Fibroblast of the aortic adventitia (primary cell): ENCODE results near the gene EML3. TPM values are rescaled to one million over a fixed set of nuclear protein-coding genes. Genes with fewer than 3 reads are reported as not detected.
"Not testable (repeated sequence)": the region's sequence is repeated elsewhere in the genome, so short reads cannot be mapped to it uniquely, and the experiment has no call there.

Source experiments
- DNase-seq: peaks from one replicate; pipeline ENCODE4 v3.0.0-alpha.2; 2010; ENCODE audit warnings: low read depth
- H3K4me3 ChIP-seq: 2 replicates; pipeline ENCODE4 v1.5.1; 2011; ENCODE audit warnings: low read depth, mild to moderate bottlenecking, control low read depth, low read length, moderate library complexity
- CTCF ChIP-seq: IDR thresholded peaks from 2 replicates; pipeline ENCODE4 v1.5.1; 2011; ENCODE audit warnings: mild to moderate bottlenecking, low read length, control low read depth, inconsistent platforms; ENCODE audit not compliant: insufficient read depth
- total RNA-seq: library from RNA; depleted of rRNA; stranded (reverse); fragments of >200 nt; gene quantifications from 2 replicates; pipeline ENCODE4 v1.2.3, GENCODE V29; 2012; ENCODE audit warnings: low replicate concordance

Gene EML3
- total RNA-seq, 1 donor, result 22.3 TPM

- H3K4me3 ChIP-seq, result no peak overlapping the region
- TF ChIP-seq CTCF, result no peak
- no peak for DNase-seq
These were observed 45.4 kb downstream of the EML3 start for GRCh38 chr11:62567018-62567633.

GRCh38 chr11:62566247-62566646 is 46.3 kb downstream of the EML3 start:
- H3K4me3 ChIP-seq, result no peak overlapping the region
- TF ChIP-seq CTCF, result no peak
- DNase-seq, result no peak

- H3K4me3 ChIP-seq, result no peak overlapping the region
- no peak for TF ChIP-seq CTCF
- no peak for DNase-seq
These were observed 47.3 kb downstream of the EML3 start for GRCh38 chr11:62565100-62565802.

GRCh38 chr11:62561677-62562230 is 50.8 kb downstream of the EML3 start:
- not testable (repeated sequence) for H3K4me3 ChIP-seq, DNase-seq

GRCh38 chr11:62560566-62561103 is 51.9 kb downstream of the EML3 start:
- peak; percentile 99 for DNase-seq
- H3K4me3 ChIP-seq, result no peak overlapping the region
- TF ChIP-seq CTCF, result peak; percentile 93

- DNase-seq, H3K4me3 ChIP-seq: not testable (repeated sequence)
These were observed 52.9 kb downstream of the EML3 start for GRCh38 chr11:62559626-62560025.

GRCh38 chr11:62559204-62559603 is 53.4 kb downstream of the EML3 start:
- DNase-seq, result no peak
- TF ChIP-seq CTCF, result no peak
- no peak overlapping the region for H3K4me3 ChIP-seq
